NCI-H82 treated with DMSO at 0.1 percent for 48 hours (cell line): ENCODE results near the gene IL2.

Experiments used
- DNase-seq: peaks from one replicate; lab custom pipeline; 2025; ENCODE audit not compliant: unreplicated experiment; lab: John Stamatoyannopoulos, UW

IL2 gene

DNA sequence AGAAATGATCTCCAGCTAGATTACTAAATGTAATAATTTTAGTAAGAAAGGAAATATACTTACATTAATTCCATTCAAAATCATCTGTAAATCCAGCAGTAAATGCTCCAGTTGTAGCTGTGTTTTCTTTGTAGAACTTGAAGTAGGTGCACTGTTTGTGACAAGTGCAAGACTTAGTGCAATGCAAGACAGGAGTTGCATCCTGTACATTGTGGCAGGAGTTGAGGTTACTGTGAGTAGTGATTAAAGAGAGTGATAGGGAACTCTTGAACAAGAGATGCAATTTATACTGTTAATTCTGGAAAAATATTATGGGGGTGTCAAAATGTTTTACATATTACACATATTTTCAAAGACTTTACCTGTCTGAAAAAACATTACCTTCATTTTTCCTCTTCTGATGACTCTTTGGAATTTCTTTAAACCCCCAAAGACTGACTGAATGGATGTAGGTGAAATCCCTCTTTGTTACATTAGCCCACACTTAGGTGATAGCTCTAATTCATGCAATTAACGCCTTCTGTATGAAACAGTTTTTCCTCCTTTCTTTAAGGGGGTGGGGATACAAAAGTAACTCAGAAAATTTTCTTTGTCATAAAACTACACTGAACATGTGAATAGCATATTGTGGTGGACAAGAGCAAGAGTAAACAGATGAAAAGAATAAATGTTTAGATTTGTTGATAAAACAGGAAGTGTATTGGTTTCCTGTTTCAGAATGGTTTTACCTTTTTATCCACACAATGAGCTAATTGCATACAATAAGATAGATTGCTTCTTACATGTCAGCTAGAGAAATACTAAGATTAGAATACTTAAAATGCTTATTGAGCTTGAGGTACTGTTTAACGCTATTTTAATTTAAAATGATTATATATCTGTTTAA, at the start of gene IL2:
Gene IL2 (minus strand): TSS at position 495 of the 886 bp plus-strand sequence. CDS start 285 bp downstream, at position 210.
- DNase-seq = no peak

DNA sequence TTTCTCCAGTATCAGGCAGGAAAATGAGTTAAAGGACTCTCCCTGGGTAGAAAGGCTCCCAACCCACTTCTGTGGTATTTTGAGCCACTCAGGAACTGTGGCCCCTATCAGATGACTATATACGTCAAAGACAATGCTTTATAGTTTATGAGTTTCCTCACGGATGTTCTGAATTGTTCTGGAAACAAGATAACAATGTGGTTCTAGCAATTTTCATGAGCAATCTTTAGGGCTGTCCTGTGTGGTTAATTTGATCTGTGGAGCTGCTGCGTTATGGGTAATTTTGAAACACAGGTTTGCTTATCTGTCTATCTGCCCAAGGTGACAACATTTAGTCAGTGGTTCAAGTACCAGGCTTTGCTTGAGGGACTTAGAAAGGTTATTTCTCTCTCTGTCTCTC, 46.7 kb upstream of the IL2 start:
- no peak for DNase-seq

DNA sequence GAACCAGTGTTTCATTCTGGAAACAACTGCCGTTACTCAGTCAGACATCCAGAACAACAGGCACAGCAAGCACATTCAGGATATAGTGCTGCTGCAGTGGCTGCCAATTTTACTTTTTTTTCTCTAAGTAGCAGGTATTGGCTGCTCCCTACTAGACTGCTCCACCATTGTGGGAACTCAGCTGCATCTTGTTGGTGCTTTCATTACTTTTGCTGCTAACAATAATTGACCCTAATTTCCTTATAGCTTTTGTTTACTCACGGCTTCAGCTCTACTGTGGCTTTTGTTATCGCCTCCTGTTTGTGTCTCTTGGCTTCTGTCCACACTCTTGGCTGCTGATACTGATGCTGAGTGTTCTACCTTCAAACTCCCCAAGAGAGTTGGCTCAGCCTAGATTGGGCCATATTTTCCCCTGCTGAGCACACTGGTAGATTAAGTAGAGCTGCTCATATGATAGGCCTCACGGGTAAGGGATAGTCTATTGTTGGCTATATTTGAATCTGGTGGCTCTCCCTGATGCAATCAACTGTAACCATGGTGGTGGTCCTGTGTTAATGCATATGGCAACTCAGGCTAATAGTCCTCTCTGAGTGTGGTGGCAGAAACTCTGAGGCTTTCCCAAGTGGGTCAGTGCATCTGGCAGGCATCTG, 44.5 kb upstream of the IL2 start:
- no peak for DNase-seq

DNA sequence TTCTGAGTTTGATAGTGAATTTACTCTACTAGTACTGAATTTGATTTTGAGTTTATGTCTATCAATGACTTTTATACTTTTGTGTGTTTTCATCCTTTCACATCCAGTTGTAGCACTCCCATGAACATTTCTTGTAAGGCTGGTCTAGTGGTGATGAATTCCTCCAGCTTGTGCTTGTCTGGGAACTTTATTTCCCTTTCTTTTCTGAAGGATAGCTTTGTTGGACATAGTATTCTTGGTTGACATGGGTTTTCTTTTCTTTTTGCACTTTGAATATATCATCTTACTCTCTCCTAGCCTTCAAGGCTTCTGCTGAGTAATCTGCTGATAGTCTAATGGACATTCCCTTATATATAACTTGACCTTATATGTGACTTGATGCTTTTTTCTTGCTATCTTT, 32.5 kb upstream of the IL2 start:
- no peak for DNase-seq

DNA sequence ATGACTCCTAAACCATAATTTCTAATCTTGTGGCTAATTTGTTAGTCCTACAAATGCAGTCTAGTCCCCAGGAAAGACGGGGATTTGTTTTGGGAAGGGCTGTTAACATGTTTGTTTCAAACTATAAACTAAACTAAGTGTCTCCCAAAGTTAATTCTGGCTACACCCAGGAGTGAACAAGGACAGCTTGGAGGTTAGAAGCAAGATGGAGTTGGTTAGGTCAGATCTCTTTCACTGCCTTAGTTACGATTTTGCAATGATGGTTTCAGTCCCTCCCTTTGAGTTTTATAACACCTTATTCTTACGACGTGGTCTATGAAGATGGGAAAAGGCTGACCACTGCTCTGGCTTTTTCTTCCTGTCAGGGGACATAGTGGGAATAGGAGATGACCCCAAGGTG, 27.0 kb upstream of the IL2 start:
- DNase-seq = no peak

DNA sequence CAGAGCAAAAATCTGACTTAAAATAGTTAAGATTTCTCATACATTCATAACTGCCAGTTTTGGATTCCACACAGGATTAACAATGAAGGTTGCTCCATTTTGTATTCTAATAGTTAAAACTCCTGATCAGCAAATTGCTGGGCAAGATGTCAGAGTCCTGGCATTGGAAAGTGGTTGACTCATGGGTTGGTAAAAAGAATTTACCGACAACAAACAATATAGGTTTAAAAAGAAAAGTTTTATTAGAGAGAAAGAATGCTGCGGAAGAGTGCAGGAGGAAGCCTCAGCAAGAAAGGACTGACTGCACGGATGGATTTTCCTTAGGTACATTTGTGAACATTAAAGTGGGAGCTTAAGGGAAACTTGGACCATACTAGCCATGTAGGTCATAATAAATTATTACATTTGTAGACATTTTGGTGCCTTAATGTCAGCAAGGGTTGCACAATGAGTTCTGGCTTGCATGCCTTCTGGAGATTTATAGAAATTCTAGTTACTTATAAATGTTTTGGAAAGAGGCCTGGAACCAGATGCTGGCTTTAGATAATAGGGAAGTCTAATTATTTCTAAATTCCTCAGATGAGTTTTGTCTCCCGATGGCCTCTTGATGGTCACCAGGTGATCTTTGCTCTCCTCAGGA, 25.4 kb upstream of the IL2 start:
- no peak for DNase-seq

DNA sequence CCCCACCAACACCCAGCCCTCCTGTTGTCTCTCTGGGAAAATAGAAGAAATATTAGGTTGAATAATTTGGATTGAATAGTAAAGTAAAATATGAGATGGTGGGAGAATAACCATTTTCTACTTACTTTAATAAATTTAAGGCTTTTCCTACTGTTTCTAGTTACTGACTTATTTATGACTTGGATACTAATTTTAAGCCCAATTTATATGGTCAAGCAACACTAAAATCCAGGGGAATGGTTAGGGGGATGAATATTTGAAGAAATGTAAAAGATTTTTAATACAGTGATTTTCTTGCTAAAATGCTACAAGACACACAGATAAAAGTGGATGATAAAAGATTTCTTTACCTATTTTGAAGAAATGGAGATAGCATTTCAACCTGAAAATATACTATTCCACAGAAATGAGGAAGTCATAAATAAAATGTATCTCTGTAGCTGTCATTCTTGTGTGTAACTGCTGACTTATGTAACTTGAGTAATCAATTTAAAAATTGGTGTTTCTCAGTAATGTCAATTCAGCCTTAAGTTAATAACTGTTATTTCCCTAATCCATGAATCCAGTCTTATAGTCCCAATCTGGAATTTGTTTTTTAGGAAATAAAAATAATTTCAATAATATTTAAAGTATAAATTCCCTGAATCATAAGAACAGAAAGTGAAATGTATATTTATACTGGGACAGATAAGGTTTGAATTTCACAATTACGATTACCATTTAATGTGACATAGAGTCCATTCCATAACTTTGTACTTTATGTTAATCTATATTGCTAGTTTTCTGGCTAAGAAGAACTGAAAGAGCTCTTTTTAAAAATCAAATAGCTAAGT, 24.3 kb upstream of the IL2 start:
- no peak for DNase-seq

DNA sequence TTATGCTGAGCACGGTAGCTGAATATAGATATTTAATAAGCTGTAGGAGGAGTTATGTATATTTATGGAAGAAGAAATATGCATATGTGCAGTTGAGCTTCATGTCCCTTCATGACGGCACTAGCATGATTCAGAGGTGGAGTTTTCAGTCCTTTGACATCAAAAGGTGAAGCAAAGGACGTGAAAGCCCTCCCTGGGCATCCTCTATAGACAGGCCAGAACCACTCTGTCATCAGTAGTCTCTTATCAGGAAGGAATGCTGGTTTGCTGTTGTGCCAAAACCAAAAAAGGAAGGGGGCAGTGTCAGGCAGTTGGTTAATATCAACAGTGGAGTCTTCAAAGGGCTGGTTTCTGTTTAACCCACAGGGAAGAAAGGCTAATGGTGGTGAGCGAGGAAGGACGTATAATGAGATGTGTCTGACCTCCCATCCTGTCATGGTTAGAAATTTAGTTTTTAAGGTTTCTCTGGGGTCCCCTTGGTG, 23.5 kb upstream of the IL2 start:
- DNase-seq = no peak

DNA sequence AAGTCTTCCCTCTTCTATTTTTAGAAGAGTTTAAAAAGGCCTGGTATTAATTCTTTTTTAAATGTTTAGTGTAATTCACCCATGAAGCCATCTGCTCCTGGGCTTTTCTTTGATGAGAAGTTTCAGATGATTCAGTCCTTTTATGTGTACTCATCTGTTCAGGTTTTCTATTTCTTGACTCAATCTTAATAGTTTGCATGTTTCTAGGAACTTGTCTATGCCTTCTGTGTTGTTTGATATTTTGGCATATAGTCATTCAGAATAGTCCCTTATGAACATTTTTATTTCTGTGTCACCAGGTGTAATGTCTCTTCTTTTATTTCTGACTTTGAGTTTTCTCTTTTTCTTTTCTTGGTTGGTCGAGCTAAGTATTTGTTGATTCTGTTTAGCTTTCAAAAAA, 20.2 kb upstream of the IL2 start:
- DNase-seq = no peak

DNA sequence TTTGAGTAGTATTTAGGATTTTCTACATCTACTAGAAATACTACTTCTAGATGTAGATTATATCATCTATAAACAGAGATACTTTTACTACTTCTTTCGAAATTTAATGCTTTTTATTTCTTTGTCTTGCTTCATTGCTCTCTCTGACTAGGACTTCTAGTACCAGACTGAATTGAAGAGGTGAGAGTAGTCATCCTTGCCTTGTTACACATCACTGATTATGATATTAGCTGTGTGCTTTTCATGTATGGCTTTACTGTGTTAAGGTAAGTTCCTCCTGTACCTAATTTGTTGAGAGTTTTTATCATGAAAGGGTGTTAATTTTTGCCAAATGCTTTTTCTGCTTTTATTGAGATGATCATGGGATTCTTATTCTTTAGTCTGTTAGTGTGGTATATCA, 19.6 kb upstream of the IL2 start:
- DNase-seq = no peak

DNA sequence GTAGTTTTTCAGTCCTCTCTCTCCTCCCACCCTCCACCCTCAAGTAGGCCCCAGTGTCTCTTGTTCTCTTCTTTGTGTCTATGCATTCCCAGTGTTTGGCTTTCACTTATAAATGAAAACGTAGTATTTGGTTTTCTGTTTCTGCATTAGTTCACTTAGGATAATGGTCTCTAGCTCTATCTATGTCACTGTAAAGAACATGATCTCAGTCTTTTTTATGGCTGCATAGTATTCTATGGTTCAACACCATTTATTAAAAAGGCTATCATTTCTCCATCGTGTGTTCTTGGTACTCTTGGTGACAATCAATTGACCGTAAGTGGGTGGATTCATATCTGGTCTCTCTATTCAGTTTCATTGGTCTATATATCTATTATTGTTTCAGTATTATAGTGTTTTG, 18.7 kb upstream of the IL2 start:
- DNase-seq = no peak

DNA sequence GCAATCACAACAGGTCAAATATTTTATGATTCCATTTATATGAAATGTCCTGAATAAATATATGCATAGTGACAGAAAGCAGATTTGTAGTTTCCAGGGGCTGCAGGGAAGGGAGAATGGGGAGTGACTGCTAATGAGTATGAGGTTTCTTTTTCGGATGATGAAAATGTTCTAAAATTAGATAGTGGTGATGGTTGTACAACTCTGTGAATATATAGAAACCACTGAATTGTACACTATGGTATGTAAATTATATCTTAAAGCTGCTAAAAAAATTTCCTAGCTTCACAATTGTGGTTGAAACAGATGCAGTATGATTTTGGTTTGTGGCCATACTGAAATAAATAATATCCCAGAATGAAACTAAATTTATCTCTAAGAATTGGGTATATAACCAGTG, 12.9 kb upstream of the IL2 start:
- no peak for DNase-seq

DNA sequence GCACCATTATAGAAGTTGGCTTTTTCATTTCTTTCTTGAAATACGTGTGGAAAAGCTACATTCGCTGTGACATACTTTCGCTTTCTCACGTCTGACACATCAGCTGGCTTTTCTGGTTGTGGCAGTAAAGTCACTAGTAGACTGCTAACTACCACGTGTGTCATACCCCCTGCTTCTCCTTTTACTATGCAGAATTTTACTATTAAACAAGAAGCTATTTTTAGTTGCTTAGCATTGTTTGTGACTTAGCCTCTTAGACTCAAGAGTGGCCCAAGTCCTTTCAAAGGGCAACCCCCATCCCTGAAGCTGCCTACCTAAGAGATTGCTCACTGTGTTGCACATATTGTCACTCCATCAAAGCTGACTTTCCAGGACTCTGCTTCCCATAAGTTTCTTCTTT, 2.1 kb upstream of the IL2 start:
- no peak for DNase-seq

DNA sequence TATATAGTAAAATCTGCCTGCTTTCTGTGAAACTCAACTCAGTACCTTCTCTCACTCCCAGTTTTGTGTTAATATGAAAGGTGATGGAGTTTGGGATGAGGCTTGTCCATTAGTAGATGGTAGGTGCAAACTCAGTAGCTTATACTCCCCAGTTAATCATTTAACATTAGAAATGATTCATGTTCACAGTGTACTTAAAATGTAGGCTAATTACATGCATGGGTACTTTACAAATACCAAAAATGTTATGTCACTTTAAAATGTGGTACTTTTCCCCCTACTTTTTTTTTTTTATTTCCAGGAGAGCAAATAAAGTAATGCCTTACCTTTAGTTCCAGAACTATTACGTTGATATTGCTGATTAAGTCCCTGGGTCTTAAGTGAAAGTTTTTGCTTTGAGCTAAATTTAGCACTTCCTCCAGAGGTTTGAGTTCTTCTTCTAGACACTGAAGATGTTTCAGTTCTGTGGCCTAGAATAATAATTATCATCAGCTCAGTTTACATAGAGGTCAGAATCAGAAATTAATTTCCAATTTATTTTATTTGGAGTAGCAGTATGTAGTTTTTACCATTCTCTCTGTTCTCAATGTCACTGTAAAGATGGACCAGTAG, 3.0 kb downstream of the IL2 start:
- no peak for DNase-seq

DNA sequence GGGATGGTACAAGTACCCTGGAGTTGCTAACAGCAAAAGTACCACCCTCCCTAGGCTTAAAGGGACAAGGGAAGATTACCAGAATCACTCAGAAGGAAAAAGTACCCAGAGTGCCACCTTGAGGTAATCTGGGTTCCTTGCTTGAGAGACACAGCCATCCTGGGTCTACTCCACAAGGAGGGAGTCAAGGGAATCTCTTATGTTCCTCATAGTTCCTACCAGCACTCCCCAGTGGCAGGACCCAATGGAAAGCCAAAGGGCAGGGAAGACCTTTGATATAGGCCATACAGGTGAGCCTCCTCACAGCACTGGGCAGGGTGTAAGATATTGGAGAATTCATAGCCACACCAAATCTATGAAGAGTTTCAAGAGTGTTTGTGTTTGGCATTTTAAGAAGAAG, 5.7 kb downstream of the IL2 start:
- DNase-seq = no peak

DNA sequence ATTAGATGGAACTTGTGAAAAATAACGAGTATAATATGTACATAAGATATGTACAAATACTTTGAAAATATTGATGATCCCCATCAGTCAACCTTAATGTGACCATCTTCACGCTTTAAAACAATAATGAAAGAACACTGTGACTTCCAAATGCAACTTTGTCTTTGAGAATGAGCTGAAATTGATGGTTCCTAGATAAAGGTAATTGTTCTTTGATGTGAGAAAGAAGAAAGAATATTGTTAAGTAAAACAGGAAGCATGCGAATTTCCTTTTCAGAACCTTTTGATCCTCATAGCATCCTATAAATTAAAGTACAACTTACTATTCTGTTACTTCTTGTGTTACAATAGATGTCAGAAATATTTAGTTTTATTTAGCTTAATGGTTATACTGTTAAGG, 22.2 kb downstream of the IL2 start:
- no peak for DNase-seq

DNA sequence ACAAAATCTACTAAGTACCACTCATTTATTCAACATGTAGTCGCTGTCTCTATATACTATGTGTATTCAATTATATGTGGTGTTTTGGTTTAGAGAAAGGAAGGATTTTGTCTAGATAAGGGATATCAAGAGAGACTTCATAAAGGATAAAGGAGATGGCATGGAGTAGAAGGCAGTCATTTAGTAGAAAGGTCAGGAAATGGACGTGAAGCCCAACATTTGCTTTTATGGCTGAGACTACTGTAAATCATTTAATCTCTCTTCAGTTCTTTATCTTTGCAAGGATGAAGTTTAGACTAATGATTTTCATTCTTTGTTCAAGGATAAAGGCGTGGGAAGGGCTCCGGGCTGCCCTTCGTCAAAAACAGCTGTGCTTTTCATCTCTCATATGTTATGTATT, 25.2 kb downstream of the IL2 start:
- DNase-seq = no peak

DNA sequence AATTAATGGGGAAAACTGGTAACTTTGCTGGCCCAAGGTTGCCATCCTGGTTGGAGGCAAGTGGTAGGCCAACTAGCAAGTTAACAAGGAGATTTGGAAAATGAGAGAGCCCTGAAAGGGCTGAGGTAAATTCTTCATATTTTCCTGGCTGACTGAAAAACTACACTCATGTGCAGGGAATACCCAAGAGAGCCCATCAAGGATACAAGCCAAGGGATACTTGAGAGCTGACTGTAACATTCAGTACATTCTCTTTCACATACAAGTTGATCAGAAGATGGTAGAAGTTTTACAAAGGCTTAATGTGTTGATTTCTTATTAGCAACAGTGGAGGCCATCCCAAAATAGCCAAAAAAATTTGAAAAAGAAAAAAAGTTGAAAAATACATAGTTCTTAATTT, 33.3 kb downstream of the IL2 start:
- no peak for DNase-seq

DNA sequence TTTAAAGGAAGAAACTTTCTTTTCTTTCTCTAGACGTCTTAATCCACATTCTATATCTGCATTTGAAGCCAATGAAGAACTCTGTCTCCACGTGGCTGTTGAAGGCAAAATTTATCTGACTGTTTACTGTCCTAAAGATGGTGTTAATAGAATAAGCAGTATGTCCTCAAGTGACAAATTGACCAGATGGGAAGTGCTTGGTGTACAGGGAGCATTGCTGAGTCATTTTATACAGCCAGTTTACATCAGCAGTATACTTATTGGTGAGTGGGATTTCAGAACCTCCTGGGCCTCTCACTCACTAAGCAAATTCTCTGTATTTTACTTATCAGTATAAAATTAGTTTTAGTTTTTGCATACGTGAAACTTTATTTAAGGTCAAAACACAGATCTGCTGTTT, 44.0 kb downstream of the IL2 start:
- DNase-seq = no peak

DNA sequence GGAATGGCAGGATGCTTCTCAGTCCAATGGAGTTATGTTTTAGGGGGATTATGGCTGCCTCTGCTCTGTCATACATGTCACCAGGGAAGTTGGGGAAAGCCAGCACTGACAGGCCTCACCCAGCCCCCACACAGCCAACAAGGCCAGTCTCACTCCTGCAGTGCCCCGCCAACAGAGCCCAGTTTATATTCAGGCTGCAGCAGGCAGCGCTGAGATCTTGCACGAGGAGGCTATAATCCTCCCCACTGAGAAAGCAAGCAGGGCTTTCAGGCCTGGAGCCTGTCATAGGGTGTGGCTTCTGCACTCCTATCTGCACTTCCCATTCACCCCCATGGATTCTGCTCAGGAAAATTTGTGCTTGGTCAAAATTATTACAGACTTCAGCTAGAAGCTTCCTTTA, 52.7 kb downstream of the IL2 start:
- DNase-seq = no peak
